Endometrium (tissue), 2 donors: Measurements from ENCODE around the gene ARPP21.

Experiments used
- FAIRE-seq: peaks from 2 replicates; lab custom pipeline; 2012; peaks lifted over from hg19 to GRCh38; lab: Jason Lieb, UNC
- donor health status: control.
- donor health status: control.

ARPP21 gene

GRCh38 chr3:35677797-35678196 lies 38.5 kb downstream of the ARPP21 start:
- FAIRE-seq: no peak

GRCh38 chr3:35678643-35679161 lies 39.4 kb downstream of the ARPP21 start:
- FAIRE-seq: no peak

GRCh38 chr3:35679409-35680080 lies 40.2 kb downstream of the ARPP21 start:
- FAIRE-seq: no peak

- no peak for FAIRE-seq
Measured at GRCh38 chr3:35680866-35681650, 41.7 kb downstream of the ARPP21 start.

GRCh38 chr3:35685153-35685552 lies 45.8 kb downstream of the ARPP21 start:
- no peak for FAIRE-seq

GRCh38 chr3:35688826-35689225 lies 49.5 kb downstream of the ARPP21 start:
- no peak for FAIRE-seq

- FAIRE-seq: no peak
Measured at GRCh38 chr3:35690271-35690670, 50.9 kb downstream of the ARPP21 start.

GRCh38 chr3:35705904-35706303 lies 66.6 kb downstream of the ARPP21 start:
- no peak for FAIRE-seq

GRCh38 chr3:35707904-35708303 lies 68.6 kb downstream of the ARPP21 start:
- FAIRE-seq: no peak

GRCh38 chr3:35708394-35709271 lies 69.3 kb downstream of the ARPP21 start:
- FAIRE-seq: no peak

- no peak for FAIRE-seq
Measured at GRCh38 chr3:35709691-35710090, 70.4 kb downstream of the ARPP21 start.

- no peak for FAIRE-seq
Measured at GRCh38 chr3:35710554-35710953, 71.2 kb downstream of the ARPP21 start.

- no peak for FAIRE-seq
Measured at GRCh38 chr3:35718921-35719320, 79.6 kb downstream of the ARPP21 start.

GRCh38 chr3:35721628-35722027 lies 82.3 kb downstream of the ARPP21 start:
- FAIRE-seq: no peak

GRCh38 chr3:35722902-35723301 lies 83.6 kb downstream of the ARPP21 start:
- FAIRE-seq: no peak

- no peak for FAIRE-seq
Measured at GRCh38 chr3:35723480-35724097, 84.3 kb downstream of the ARPP21 start.

- no peak for FAIRE-seq
Measured at GRCh38 chr3:35724106-35724505, 84.8 kb downstream of the ARPP21 start.

GRCh38 chr3:35727179-35727578 lies 87.9 kb downstream of the ARPP21 start:
- no peak for FAIRE-seq

GRCh38 chr3:35733341-35733740 lies 94.0 kb downstream of the ARPP21 start:
- FAIRE-seq: no peak

- FAIRE-seq: no peak
Measured at GRCh38 chr3:35733864-35734263, 94.5 kb downstream of the ARPP21 start.

GRCh38 chr3:35737080-35737479 lies 97.8 kb downstream of the ARPP21 start:
- FAIRE-seq: no peak

- FAIRE-seq: no peak
Measured at GRCh38 chr3:35737527-35737926, 98.2 kb downstream of the ARPP21 start.
